ENCODE measurements around the gene PTCSC3. TPM values are rescaled to one million over a fixed set of nuclear protein-coding genes. Genes with fewer than 3 reads are reported as not detected.

PTCSC3 gene
- total and polyA plus RNA-seq, 2 experiments from 2014 or later = not detected

- no peak for TF ChIP-seq REST (IDR thresholded peaks at IDR 0.05; ENCODE audit: unreplicated experiment)
Observed at GRCh38 chr14:36198378-36198777, 21.9 kb upstream of the PTCSC3 start (continued).

GRCh38 chr14:36194663-36195062 lies 18.1 kb upstream of the PTCSC3 start:
- ATAC-seq (no peak), DNase-seq (ENCODE audit: low spot score) (no peak)
- no peak overlapping the region for H3K4me2 ChIP-seq
- H3K27ac ChIP-seq (ENCODE audit: low read depth) = no peak overlapping the region
- no peaks in the 10 kb centered on the region; the same call in 2 of the 3 replicates for H3K36me3 Mint-ChIP-seq (ENCODE audit: low read depth)
- no peak overlapping the region for H3K4me3 Mint-ChIP-seq
- H3K27me3 Mint-ChIP-seq (ENCODE audit: insufficient read depth, low read depth, poor library complexity) = no peaks in the 10 kb centered on the region
- no peak overlapping the region for H3K27ac Mint-ChIP-seq
- H3K36me3 ChIP-seq (ENCODE audit: insufficient read depth) = no peaks in the 10 kb centered on the region
- H3K9me3 Mint-ChIP-seq = no peaks in the 10 kb centered on the region
- H3K27me3 ChIP-seq (ENCODE audit: insufficient read depth) = no peaks in the 10 kb centered on the region
- no peak overlapping the region for H3K4me3 ChIP-seq
- no peaks in the 10 kb centered on the region for H4K20me1 ChIP-seq (replicated peaks; ENCODE audit: insufficient read depth)
- H3F3A ChIP-seq (replicated peaks; ENCODE audit: low read depth) = no peaks in the 10 kb centered on the region
- H2AFZ ChIP-seq = no peak overlapping the region
- H3K4me1 Mint-ChIP-seq = no peaks in the 10 kb centered on the region
- TF ChIP-seq ZNF114 (CRISPR knock-in tag; IDR thresholded peaks at IDR 0.05) (no peak), EZH2phosphoT487 (IDR thresholded peaks at IDR 0.05; ENCODE audit: unreplicated experiment) (no peak), ZNF462 (CRISPR knock-in tag; IDR thresholded peaks at IDR 0.05) (no peak)
- H3K4me1 ChIP-seq (ENCODE audit: insufficient read depth) = no peaks in the 10 kb centered on the region
- H3K9me2 ChIP-seq (ENCODE audit: insufficient read depth) = peaks cover 13% of the 10 kb centered on the region
- no peaks in the 10 kb centered on the region for H3K79me2 ChIP-seq (replicated peaks; ENCODE audit: insufficient read depth)
